ENCODE measurements around the gene GIMAP8. TPM values are rescaled to one million over a fixed set of nuclear protein-coding genes. Genes with fewer than 3 reads are reported as not detected.
"Not testable (repeated sequence)": the region's sequence is repeated elsewhere in the genome, so short reads cannot be mapped to it uniquely, and the experiment has no call there.

GIMAP8 gene
- total RNA-seq, 1 donor from 2014 or later, result 16.2 TPM

GRCh38 chr7:150487625-150488024 lies 37.2 kb downstream of the GIMAP8 start:
- intact Hi-C loops (cut with micrococcal nuclease), result no loop called here
- DNase-seq (no peak), ATAC-seq (no peak)

DNA sequence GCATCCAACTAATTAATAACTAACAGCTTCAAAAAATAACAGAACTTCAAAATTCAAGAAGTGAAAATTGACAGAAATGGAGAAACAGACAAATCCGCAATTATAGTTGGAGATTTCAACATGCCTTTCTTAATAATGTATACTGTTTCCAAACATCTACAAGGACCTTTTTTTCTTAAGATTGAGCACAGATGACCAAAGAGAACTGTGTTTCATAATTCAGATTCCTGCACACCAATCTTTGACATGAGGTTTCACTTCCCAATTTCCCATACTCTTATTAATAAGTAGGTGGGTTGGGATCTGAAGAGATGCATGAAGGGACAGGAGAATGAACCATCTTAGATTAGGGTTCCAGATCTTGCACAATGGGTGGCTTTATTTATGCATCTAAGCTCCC lies 39.4 kb downstream of the GIMAP8 start:
- intact Hi-C loops (cut with micrococcal nuclease), result no loop called here
- ATAC-seq, result peak; percentile 50
- no peak for DNase-seq

- intact Hi-C loops (cut with micrococcal nuclease); ATAC-seq; DNase-seq: not testable (repeated sequence)
Observed at GRCh38 chr7:150493442-150493841, 43.0 kb downstream of the GIMAP8 start.

GRCh38 chr7:150502519-150502918 lies 52.1 kb downstream of the GIMAP8 start:
- ATAC-seq (no peak), DNase-seq (no peak)
- intact Hi-C loops (cut with micrococcal nuclease), result no loop called here

GRCh38 chr7:150503155-150503554 lies 52.7 kb downstream of the GIMAP8 start:
- peak; percentile 46 for ATAC-seq
- intact Hi-C loops (cut with micrococcal nuclease), result no loop called here
- DNase-seq, result no peak

DNA sequence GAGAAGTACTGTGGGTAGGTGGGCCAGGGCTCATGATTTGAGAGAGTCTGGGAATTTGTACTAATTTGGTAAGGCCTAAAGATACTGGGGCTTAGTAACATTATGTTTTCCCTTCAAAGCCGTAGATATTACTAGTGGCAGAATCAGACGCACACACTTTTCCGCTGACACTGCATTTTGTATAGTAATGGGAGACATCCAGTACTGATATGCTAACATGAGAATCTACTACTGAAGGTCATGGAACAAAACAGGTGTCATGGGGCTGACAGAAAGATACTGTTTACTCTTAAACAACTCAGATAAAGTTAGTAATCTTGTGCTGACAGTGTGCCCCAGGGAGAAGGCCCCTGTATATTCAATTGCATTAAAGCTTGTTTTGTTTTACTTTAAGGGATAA lies 53.2 kb downstream of the GIMAP8 start:
- ATAC-seq, result no peak
- DNase-seq, result no peak
- intact Hi-C loops (cut with micrococcal nuclease), result no loop called here

DNA sequence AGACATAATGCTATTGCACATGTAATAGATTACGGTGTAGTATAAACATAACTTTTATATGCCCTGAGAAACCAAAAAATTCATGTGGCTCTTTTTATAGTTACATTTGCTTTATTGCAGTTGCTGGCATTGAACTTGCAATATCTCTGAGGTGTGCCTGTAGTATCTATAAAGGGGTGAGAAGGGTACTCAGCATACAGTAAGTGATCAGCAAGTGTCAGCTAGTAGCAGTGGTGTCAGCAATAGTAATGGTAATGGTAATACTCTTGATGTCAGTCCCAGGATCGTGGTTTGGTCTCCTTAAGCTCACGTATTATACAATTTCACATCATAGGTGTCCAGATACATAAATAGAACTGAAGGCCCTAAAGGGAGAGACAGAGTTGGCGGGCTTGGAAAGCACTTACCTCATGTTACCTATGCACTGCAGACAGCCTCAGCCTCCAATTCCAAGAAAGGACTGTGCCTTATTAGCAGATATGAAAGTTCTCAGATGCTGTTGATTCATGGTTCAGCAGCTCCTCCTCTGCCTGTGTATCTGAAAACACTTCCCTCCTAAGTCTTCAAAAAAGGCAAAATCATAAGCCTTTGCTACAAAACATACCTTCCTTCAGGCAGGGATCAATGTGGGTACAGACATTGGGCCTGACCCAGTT lies 57.6 kb downstream of the GIMAP8 start:
- intact Hi-C loops (cut with micrococcal nuclease), result no loop called here
- ATAC-seq (no peak), DNase-seq (no peak)

DNA sequence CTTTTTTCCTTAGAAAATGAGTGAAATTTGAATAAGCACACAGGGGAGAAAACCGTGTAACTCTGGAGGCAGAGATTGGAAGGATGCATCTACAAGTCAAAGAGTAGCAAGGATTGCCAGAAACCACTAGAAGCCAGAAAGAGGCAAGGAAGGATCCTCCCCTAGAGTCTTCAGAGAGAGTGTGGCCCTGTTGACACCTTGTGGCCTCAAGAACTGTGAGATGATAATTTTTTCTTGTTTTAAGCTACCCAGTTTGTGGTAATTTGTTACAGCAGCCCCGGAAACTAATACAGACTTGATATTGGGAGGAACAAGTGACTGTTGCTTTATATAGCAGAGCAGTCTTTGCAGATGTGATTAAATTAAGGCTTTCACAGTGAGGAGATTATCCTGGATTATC lies 60.6 kb downstream of the GIMAP8 start:
- DNase-seq (no peak), ATAC-seq (no peak)
- intact Hi-C loops (cut with micrococcal nuclease), result no loop called here

- DNase-seq (no peak), ATAC-seq (no peak)
- intact Hi-C loops (cut with micrococcal nuclease), result no loop called here
Observed at GRCh38 chr7:150513758-150514157, 63.3 kb downstream of the GIMAP8 start.

DNA sequence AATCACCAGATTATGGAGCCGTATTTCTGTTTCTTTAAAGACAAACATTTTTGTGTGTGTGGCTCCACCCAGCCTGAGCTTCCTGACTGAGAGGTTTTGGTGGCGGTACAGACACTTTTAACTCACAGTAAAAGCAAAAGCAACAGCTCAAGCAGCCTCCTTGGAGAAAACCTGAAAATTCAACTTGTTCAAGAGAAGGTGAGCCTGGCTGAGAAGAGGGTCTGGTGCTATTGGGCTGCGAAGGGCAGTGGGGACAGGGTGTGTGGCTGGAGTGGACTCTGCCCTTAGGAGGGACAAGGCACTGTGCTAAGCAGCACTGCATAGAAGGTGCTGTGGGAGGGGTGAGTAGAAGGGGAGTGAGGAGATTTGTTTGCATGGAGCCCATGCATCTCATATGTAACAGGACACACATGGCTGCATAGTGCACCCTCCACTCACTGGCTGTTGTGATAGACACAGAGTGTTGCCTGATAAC lies 64.4 kb downstream of the GIMAP8 start, which contains the start of gene GIMAP7:
Gene GIMAP7, plus strand, starts transcription at position 125 of the 475 bp plus-strand sequence. CDS start 5,103 bp downstream, outside the sequence.
- ATAC-seq (peak; percentile 74), DNase-seq (no peak)
- intact Hi-C loops (cut with micrococcal nuclease), result no loop called here

- no peak for DNase-seq
Observed at GRCh38 chr7:150515248-150516147, 65.1 kb downstream of the GIMAP8 start.

DNA sequence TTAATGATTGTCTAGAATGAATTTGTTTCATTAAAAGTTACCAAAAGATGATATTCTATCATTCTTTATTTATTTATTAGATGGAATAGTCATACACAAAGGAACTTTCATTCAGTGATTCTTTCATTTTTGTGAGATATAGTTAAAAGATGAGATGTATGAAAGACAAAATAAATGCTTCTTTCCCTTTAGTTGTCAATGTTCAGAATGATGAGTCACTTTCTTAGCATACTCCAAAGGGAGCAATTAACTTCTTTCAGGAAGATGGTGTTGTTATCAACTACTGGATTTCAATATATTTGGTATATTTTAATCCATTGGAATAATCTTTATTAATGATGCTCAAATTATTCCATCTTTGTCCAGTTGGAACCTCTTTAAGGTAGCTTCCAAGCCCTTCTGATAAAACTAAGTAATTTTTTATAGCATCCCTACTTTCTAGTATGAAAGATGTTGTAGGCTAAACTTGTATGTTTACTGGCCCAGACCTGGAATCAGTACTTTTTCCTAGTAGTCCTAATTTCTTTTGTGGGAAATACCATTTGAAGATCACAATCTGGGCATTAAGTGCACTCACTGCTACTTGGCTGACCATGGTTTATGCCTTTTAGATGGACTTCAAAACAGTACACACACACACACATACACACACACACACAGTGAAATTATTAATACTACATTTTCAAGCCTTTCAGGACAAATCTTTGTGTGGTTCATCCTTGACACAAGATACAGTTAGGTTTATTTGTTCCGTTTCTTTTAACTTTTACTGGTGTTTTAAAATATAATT lies 66.7 kb downstream of the GIMAP8 start:
- intact Hi-C loops (cut with micrococcal nuclease), result no loop called here
- DNase-seq (no peak), ATAC-seq (no peak)

More at GRCh38 chr7:150515248-150516147, 65.1 kb downstream of the GIMAP8 start:
- intact Hi-C loops (cut with micrococcal nuclease), result no loop called here
- ATAC-seq, result peak; percentile 54

DNA sequence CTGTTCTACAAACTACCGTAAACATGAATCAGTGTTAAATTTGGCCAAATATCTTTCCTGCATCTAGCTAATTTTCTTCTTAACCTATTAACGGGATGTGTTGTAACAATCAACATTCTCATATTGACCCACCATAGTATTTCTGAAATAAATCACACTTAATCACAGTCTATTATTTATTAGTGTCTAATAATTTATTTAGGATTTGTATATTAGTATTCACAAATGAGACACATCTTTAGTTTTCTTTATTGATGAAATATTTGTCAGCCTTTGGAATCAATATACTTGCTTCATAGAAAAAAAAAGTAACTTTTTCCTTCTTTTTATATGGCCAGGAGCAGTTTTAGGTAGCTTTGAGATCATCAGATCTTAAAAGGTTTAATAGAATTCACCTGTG lies 68.9 kb downstream of the GIMAP8 start:
- DNase-seq, result no peak
- no peak for ATAC-seq
- intact Hi-C loops (cut with micrococcal nuclease), result no loop called here

DNA sequence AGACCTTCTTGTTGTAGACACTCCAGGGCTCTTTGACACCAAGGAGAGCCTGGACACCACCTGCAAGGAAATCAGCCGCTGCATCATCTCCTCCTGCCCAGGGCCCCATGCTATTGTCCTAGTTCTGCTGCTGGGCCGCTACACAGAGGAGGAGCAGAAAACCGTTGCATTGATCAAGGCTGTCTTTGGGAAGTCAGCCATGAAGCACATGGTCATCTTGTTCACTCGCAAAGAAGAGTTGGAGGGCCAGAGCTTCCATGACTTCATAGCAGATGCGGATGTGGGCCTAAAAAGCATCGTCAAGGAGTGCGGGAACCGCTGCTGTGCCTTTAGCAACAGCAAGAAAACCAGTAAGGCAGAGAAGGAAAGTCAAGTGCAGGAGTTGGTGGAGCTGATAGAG lies 69.7 kb downstream of the GIMAP8 start:
- no peak for DNase-seq
- intact Hi-C loops (cut with micrococcal nuclease), result no loop called here
- ATAC-seq, result no peak

DNA sequence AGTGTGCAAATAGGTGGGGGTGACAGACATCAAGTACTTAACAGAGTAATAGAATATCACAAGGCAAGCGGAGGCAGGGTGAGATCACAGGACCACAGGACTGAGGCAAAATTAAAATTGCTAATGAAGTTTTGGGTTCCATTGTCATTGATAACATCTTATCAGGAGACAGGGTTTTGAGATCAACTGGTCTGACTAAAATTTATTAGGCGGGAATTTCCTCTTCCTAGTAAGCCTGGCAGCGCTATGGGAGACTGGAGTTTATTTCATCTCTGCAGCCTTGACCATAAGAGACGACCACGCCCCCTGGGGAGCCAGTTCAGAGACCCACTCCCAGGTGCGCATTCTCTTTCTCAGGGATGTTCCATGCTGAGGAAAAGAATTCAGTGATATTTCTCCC lies 72.5 kb downstream of the GIMAP8 start:
- DNase-seq; ATAC-seq; intact Hi-C loops (cut with micrococcal nuclease): not testable (repeated sequence)

GRCh38 chr7:150524018-150524417 lies 73.6 kb downstream of the GIMAP8 start:
- intact Hi-C loops (cut with micrococcal nuclease), result no loop called here
- DNase-seq (no peak), ATAC-seq (no peak)

Measured in left ventricle myocardium superior (tissue), 1 donor.